T-helper 1 cell (primary cell): ENCODE measurements around the gene GALNT15.

ENCODE experiments used
- DNase-seq, 5 donors: peaks; one replicate each; pipeline ENCODE4 v3.0.0-alpha.2; 2012 to 2020
- total RNA-seq, 4 donors: gene quantifications; one replicate each; lab custom pipeline; 2026; lab: John Stamatoyannopoulos, UW

Gene GALNT15
- 0 to 0.12 (median 0) reads per million in 4 donors for total RNA-seq

GRCh38 chr3:16174389-16174788 is at the start of gene GALNT15:
Gene GALNT15, plus strand, starts transcription at chr3:16174680. Its CDS starts 472 bp downstream, at chr3:16175152.
- no peak for DNase-seq

- no peak for DNase-seq
Measured at GRCh38 chr3:16126634-16127033, 47.8 kb upstream of the GALNT15 start.

GRCh38 chr3:16127249-16127648 is 47.2 kb upstream of the GALNT15 start:
- no peak for DNase-seq

- DNase-seq, result no peak
Measured at GRCh38 chr3:16130066-16130465, 44.4 kb upstream of the GALNT15 start.

GRCh38 chr3:16132190-16132589 is 42.3 kb upstream of the GALNT15 start:
- no peak for DNase-seq

GRCh38 chr3:16132928-16133327 is 41.6 kb upstream of the GALNT15 start:
- no peak for DNase-seq

GRCh38 chr3:16134173-16134928 is 40.1 kb upstream of the GALNT15 start:
- no peak for DNase-seq

- no peak for DNase-seq
Measured at GRCh38 chr3:16136055-16136454, 38.4 kb upstream of the GALNT15 start.

- DNase-seq, result no peak
Measured at GRCh38 chr3:16137044-16137443, 37.4 kb upstream of the GALNT15 start.

GRCh38 chr3:16137977-16138376 is 36.5 kb upstream of the GALNT15 start:
- no peak for DNase-seq

- DNase-seq, result no peak
Measured at GRCh38 chr3:16140116-16140893, 34.2 kb upstream of the GALNT15 start.

GRCh38 chr3:16140894-16141285 is 33.6 kb upstream of the GALNT15 start:
- no peak for DNase-seq

GRCh38 chr3:16142350-16143025 is 32.0 kb upstream of the GALNT15 start:
- DNase-seq, result no peak

- no peak for DNase-seq
Measured at GRCh38 chr3:16143861-16144447, 30.5 kb upstream of the GALNT15 start.

- DNase-seq, result no peak
Measured at GRCh38 chr3:16145176-16145575, 29.3 kb upstream of the GALNT15 start.

GRCh38 chr3:16146015-16146730 is 28.3 kb upstream of the GALNT15 start:
- DNase-seq, result no peak

GRCh38 chr3:16147220-16147994 is 27.1 kb upstream of the GALNT15 start:
- no peak for DNase-seq

GRCh38 chr3:16148213-16148612 is 26.3 kb upstream of the GALNT15 start:
- no peak for DNase-seq

GRCh38 chr3:16148783-16149182 is 25.7 kb upstream of the GALNT15 start:
- no peak for DNase-seq

GRCh38 chr3:16150285-16150684 is 24.2 kb upstream of the GALNT15 start:
- DNase-seq, result no peak

- DNase-seq, result peak in 1 of 5 donors; percentile 8
Measured at GRCh38 chr3:16151109-16151508, 23.4 kb upstream of the GALNT15 start.

GRCh38 chr3:16168211-16168610 is 6.3 kb upstream of the GALNT15 start:
- DNase-seq, result no peak
